Measurements from ENCODE around the gene ATP10D.
A peak's percentile ranks its signal among the peaks of the same experiment; 100 is the strongest.
"Not testable (repeated sequence)": the region's sequence is repeated elsewhere in the genome, so short reads cannot be mapped to it uniquely, and the experiment has no call there.

Gene ATP10D

DNA sequence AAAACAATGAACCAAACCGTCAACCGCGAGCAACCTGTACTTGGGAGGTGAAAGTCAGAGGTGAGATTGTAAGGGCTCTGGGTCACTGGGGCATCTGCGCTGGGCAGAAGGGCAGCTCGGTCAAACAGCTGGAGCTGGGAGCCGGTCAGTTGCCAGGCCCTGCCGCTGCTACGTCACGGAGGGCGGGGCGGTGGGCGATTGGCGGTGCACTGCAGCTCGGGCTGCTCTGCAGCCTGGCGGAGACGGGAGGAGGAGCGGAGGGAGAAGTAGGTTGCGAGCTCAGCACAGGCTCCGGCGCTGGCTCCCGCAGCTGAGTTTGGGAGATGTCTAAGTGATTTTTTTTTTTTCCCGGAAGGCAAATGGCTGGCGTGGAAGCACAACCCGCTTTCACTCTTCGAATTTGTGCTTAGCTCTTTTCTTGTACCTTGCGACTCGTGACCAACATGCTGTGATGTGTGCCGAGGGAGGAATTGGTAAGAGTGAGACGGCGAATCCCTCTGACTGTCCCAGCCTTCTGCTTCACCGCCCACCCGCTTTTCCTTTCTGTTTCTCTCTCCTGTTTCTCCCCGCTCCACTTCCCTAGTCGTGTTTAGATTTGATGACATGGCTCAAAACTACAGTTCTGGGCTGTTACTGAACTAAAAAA, at the start of gene ATP10D:
ATP10D (plus strand) TSS at position 229 of the 646 bp plus-strand sequence. CDS start 27,266 bp downstream, outside the sequence.
- DNase-seq (ENCODE audit: low spot score) = peak; percentile 92

DNA sequence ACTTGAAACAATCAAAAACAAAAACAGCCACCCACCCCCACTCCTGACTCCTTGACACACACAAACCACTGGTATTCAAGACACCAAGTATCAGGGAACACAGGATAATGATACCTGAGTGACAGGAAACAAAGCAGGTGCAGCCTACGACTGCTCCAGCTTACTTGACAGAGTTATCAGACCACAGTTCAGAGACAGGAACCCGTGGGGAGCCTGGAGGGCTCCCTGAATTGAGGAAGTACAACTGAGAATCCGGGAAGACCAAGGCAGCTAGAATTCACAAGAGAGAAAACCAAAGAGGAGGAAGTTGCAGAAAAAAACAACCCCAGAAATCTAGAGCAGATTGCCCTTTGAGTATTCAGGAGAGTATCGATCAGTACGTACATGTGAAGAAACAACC, 42.1 kb upstream of the ATP10D start:
- no peak for DNase-seq (ENCODE audit: low spot score)

DNA sequence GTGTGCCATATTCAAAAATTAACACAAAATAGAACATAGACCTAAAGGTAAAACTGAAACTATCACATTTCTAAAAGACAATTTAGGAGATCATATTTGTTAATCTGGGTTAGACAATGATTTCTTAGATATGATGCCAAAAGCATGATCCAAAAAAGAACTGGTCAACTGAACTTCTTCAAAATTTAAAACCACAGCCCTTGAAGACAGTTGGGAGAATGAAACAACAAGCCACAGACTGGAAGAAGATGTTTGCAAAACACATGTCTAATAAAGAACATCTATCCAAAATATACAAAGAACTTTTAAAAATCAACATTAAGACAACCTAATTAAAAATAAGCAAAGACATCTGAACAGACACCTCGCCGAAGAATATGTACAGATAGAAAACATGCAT, 41.0 kb upstream of the ATP10D start:
- DNase-seq (ENCODE audit: low spot score) = no peak

DNA sequence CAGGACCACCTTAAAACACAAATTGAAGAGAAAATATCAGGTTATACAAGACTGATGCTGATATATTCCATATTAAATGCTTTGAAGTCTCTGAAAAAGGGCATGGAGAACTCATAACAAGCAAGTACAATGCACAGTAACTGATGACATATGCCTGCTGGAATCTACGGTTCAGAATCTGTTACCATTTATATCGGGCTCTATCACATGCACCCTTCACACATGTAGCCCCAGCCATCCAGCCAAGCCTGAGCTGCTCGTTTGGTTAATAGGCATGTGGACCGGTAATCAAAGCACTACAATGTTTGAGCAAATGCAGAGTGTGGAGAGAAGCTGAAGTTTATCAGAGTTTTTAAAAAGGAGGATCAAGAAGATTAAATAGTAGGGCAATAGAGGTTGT, 33.4 kb upstream of the ATP10D start:
- DNase-seq (ENCODE audit: low spot score) = no peak

DNA sequence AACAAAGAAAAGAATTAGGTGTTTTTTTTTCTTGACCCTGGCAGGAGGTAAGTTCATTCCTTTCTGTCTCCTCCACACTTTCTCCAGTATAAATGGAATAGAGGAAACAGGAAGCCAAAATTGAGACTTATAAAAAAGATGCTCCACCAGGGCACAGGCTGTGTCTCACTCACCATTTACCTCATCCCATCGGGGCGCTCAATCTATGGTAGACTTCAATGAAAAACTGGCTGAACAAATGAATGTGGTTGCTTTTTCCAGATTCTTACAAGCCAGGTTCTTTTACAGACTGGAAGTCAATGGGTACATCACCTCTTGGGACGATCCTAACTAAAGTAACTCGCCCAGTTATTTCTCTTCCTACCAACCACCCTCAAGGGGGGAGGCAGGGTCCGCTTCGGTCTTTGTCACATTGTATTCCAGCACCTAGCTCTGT, 22.3 kb upstream of the ATP10D start:
- no peak for DNase-seq (ENCODE audit: low spot score)

GRCh38 chr4:47463235-47463956, 21.7 kb upstream of the ATP10D start, which contains the start of gene COMMD8:
Gene COMMD8, minus strand, starts transcription at chr4:47463702. Its CDS starts 51 bp downstream, at chr4:47463651.
- DNase-seq (ENCODE audit: low spot score) = peak; percentile 96

DNA sequence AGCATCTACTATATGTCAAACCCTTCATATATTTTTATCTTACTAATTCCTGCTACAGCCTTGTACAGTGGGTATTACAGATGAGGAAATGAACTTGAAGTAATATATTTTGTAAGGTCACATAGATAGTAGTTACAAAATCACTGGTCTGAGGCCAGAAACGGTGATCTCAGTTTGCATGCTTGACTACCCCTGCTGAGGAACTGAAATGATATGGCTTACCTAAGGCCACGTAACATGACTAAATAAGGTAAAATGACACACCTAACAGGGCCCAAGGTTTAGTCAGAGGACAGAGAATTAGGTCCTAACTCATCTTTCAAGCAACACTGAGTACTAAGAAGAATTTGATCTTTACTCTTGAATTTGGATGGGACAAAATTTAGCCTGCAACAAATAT, 20.1 kb upstream of the ATP10D start:
- no peak for DNase-seq (ENCODE audit: low spot score)

DNA sequence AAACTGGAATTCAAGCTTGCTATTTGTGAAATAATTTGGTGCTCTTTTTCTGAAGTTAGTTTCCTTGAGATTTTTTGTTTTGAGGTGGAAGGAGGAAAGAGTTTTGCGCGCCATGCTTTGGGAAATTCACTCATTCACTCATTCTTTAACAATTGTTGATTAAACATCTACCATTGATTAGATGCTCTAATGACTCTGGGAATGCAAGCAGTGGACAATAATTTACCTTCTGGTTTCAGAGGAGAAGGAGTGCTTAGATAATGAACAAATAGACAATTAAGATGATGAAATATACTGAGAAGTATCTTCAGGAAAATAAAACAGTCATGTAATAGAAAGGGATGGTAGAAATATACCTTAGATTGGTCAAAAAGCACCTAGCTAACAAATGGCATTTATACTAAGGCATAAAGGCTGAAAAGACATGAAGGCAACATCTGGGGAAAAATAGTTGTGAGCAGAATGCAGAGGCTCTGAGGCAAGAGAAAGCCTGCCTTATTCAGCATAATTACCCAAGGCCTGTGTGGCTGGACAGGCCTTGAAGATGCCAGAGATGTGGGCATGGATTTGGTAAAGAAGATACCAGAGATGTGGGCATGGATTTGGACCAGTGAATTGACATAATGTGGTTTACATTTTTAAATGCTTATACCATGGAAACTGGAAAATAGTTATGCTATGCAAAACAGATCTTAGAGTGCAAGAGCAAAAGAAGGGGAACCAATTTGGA, 18.9 kb upstream of the ATP10D start:
- DNase-seq (ENCODE audit: low spot score) = no peak

GRCh38 chr4:47468706-47469365, 16.2 kb upstream of the ATP10D start:
- no peak for DNase-seq (ENCODE audit: low spot score)

GRCh38 chr4:47469951-47470350, 15.1 kb upstream of the ATP10D start:
- no peak for DNase-seq (ENCODE audit: low spot score)

- DNase-seq (ENCODE audit: low spot score) = no peak
These were observed 14.0 kb upstream of the ATP10D start for GRCh38 chr4:47471064-47471463.

- DNase-seq (ENCODE audit: low spot score) = no peak
These were observed 13.5 kb upstream of the ATP10D start for GRCh38 chr4:47471591-47471990.

DNA sequence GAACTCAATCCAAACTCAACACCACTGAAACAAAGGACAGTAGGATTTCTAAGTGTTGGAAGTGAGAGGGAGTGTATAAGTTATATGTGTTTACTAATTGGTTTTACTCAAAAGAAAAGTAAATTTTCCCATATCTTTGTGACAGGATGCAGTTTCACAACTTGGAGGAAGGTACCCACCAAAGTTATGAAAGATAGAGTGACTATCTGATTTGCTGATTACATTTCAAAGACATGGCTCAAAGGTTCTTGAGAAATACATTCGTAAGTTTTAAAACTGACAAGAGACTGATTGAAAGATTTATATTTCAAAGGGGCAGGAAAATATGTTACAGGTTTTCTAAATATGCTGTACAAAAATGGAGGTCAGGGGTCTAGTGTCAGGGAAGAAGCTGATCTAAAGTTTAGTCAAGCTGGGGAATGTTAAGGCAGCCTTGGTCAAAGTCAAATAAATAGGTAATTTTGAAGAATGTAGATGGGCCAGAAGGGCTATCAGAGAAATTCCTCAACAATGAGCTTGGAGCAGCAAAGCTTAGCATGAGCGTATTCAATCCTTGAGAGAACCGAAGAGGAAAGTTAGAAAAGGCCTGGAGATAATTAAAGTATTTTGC, 11.8 kb upstream of the ATP10D start:
- DNase-seq (ENCODE audit: low spot score) = no peak

DNA sequence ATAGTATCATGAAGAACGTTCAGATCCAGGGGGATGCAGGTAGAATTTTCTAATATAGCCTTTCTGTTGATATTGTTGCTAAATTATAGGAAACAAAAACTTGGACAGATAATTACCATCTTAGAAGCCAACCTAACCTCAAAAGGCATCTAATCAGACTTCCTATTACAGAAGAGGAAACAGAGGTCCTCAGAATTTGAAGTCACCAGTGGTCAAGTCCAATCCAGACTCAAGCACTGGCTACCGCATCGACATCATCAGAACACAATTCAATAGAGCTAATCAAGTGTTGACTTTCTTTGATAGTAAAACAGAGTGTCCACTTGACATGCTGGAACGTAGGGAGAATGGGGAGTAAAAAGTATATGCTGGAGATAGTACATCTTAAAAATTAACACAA, 10.3 kb upstream of the ATP10D start:
- no peak for DNase-seq (ENCODE audit: low spot score)

DNA sequence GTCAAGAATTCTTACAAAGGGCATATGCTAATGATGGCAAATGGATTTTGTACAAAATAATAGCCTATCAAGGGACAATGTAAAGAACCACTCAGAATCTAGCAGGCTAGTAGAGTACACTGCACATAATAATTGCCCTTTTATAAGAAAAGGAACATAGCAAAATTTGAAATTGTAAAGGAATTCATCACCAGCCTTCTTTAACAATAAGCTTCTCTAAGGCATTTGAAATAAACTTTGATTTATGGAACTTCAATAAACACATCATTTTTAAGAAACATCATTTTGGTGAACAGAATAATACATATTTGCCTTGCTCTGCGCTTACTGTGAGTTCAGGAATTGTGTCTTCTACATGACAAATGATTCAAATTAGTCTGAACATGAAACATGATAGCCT, 9.7 kb upstream of the ATP10D start:
- no peak for DNase-seq (ENCODE audit: low spot score)

DNA sequence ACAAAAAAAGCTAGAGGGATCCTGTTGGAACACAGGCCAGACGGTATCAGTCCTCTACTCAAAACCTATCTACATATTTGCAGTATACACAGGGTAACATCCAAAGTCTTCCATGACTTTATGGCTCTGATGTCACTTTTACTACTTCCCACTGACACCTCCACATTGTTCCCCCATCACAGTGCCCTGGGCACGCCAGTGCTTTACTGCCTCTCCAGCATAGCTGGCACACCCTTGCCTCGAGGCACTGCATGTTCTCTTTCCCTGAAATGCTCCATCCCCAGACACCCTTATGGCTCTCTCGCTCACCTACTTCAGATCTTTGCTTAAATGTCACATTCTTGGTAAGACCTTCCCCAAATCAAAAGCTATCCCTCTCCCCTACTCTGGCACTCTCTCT, 6.3 kb upstream of the ATP10D start:
- no peak for DNase-seq (ENCODE audit: low spot score)

DNA sequence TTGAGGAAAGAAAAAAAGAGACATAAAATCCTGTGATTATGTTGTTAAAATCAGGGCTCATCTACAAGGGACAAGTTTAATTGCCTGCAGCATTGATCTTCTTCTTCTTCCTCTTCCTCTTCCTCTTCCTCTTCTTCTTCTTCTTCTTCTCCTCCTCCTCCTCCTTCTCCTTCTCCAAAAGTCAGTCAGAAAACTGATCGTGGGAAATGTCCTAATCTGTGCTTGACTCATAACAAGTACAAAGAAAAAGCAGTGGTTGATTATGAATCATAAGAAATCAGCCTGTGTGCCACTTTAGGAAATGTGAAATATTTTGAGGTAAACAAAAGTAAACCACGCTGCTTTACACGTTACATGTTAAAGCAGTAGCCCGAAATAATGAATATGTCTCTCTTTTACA, 2.7 kb upstream of the ATP10D start:
- DNase-seq (ENCODE audit: low spot score) = no peak

DNA sequence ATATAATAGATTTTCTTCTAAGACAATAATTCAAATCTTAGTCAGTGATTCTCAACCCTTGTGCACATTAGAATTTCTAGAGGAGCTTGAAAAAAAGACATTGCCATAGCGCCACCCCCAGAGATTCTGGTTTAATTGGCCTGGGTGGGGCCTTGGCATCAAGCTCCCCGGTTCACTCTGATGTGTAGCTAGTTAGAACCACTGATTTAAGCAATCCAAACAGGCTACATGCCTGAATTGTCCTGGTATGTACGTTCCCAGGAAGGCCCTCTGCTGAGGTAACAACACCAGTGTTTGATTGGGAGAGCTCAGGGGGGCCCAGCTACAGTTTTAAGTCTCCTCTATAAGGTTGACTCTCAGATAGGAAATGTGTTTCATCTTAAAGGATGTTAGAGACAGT, 1.3 kb upstream of the ATP10D start:
- DNase-seq (ENCODE audit: low spot score) = no peak

DNA sequence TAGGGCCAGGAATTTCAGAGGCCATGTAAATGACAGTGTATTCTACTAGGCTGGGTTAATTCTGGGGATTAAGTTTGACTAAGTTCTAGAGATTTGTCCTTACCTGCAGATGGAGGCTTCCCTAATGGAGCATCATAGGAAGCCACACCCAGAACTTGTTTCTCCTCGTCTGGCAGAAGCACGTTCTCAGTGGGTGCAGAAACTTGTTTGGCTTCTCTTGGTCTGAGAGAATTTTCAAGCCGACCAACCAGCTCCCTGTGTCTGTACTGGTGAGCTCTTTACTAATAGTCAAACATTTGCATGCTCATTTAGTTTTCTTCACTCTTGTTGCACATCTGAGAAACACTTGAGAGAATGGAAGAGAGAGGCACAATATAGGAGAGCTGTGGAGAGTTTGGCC, 907 bp upstream of the ATP10D start:
- no peak for DNase-seq (ENCODE audit: low spot score)

- DNase-seq (ENCODE audit: low spot score) = no peak
These were observed 693 bp downstream of the ATP10D start for GRCh38 chr4:47485768-47486167.

- DNase-seq (ENCODE audit: low spot score) = no peak
These were observed 1.2 kb downstream of the ATP10D start for GRCh38 chr4:47486231-47486673.

- DNase-seq (ENCODE audit: low spot score) = not testable (repeated sequence)
These were observed 1.7 kb downstream of the ATP10D start for GRCh38 chr4:47486727-47487126.

Data from iPS-NIHi11 (cell line).